Measurements from ENCODE around the gene TARBP2.
A peak's percentile ranks its signal among the peaks of the same experiment; 100 is the strongest.

Gene TARBP2, protein sequence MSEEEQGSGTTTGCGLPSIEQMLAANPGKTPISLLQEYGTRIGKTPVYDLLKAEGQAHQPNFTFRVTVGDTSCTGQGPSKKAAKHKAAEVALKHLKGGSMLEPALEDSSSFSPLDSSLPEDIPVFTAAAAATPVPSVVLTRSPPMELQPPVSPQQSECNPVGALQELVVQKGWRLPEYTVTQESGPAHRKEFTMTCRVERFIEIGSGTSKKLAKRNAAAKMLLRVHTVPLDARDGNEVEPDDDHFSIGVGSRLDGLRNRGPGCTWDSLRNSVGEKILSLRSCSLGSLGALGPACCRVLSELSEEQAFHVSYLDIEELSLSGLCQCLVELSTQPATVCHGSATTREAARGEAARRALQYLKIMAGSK

DNA sequence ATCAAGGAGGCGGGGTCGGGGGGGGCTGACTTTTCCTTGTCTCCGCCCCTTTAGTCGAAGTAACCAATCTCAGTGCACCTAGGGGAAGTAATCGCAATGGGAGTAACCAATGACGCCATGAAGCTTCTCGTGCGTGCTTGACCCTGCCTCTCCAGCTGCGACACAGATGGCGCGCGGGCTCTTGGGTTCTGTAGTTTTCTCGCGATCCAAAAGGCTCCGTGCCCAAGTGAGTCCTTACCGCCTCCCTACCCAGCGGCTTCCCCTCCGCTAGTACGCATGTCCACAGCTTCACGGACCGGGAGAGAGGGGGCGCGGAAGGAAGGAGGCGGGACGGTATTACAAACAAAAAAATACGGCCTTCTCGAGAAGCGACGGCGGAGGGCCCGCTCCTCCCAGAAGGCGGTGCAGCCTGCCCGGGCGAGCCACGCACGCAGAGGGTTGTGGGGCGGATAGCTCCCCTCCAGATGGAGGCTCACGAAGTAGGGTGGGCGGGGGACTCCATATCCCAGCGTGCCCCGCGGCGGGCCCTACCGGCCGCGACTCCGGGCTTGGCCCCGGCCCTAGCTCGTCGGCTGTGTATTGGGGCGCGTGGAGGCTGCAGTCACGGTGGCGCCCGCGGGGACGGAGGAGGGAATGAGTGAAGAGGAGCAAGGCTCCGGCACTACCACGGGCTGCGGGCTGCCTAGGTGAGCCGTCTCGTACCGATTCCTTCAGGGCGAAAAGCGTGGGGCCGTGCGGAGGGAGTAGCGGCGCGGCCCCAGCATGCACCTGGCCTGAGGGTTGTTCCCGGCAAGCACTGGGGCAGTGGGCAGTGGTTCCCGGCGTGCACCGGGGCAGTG, at the start of gene TARBP2:
Gene TARBP2, plus strand, starts transcription at position 508 of the 839 bp plus-strand sequence. Its CDS starts 126 bp downstream, at position 634.
- TF ChIP-seq, protein P1, sequence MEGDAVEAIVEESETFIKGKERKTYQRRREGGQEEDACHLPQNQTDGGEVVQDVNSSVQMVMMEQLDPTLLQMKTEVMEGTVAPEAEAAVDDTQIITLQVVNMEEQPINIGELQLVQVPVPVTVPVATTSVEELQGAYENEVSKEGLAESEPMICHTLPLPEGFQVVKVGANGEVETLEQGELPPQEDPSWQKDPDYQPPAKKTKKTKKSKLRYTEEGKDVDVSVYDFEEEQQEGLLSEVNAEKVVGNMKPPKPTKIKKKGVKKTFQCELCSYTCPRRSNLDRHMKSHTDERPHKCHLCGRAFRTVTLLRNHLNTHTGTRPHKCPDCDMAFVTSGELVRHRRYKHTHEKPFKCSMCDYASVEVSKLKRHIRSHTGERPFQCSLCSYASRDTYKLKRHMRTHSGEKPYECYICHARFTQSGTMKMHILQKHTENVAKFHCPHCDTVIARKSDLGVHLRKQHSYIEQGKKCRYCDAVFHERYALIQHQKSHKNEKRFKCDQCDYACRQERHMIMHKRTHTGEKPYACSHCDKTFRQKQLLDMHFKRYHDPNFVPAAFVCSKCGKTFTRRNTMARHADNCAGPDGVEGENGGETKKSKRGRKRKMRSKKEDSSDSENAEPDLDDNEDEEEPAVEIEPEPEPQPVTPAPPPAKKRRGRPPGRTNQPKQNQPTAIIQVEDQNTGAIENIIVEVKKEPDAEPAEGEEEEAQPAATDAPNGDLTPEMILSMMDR (conservative IDR thresholded peaks at IDR 0.05; ENCODE audit: low read depth, low read length): no peak
- peak within 1 kb of the TSS; percentile 88 for H3K4me3 ChIP-seq (ENCODE audit: low read depth, low read length)
- DNase-seq (ENCODE audit: low read depth): peak; percentile 100

DNA sequence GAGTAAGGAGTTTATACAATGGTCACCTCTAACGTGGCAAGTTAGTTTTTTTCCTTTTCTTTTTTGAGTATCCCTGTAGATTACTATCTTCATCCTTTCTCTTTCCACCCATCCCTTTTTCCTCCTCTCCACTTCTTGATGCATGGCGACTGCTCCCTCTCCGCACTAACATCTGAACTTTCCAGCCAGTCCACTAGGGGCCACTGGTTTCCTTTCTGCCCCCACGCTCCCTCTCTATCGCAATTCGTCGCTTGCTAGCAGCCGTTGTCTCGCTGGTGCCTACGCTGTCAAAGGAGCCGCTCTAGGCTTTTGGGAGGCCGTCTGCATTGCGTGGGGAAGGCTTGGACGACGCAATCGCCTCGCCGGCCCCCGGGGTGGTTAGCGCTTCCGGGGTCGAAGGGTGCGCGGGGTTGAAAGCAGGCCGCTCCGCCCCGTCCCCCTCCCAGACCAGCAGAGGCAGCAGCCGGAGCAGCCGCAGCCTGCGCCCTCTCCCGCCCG, 49.4 kb upstream of the TARBP2 start, which contains the start of gene PCBP2:
Gene PCBP2, plus strand, starts transcription at position 442 of the 498 bp plus-strand sequence. CDS start 2,699 bp downstream, outside the sequence.
- TF ChIP-seq, protein P1 (conservative IDR thresholded peaks at IDR 0.05; ENCODE audit: low read depth, low read length): peak; percentile 91

DNA sequence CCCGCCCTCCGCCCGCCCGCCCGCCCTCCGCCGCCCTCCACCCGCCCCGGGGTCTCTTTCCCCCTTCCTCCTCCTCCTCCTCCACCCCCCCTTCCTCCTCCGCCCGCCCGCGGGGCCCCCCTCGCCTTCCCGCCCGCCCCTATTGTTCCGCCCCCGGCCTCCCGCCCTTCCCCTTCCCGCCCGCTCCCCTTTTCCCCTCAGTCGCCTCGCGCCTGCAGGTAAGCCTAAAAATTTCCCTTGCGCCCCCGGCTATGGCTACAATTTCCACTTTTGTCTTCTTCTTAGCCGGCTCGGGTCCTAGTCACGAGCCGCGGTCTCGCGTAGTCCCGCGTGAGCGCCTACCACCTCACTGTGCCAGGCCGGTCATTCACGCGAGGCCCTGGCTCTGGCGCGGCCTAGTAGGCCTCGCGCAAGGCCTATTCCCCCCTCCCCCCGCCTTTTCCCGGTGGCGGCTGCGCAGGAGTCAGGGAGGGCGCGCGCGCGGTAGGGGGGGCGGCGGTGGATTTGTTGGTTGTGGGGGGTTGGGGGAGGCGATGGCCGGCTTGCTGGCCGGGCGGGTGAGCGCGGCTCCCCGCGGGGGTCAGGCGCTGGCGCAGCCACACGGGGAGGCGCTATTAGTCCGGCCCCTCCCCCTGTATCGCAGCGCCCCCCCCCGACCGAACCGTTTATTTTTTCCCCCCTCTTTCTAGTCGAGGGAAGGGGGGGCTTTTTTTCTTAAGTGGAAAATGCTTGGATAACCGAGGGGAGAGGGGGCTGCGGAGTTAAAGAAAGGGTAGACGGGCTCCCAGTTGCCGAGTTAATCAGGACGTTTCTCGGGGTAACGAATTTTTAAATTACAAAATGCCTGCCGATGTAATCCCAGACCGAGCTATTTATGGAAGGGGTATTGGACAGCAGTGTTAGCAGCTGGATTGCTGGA, 48.7 kb upstream of the TARBP2 start:
- TF ChIP-seq, protein P1 (conservative IDR thresholded peaks at IDR 0.05; ENCODE audit: low read depth, low read length): no peak
- peak overlapping the region; percentile 88 for H3K4me3 ChIP-seq (ENCODE audit: low read depth, low read length)
- DNase-seq (ENCODE audit: low read depth): peak; percentile 95

More for the DNA sequence above, 49.4 kb upstream of the TARBP2 start, which contains the start of gene PCBP2:
- DNase-seq (ENCODE audit: low read depth): peak; percentile 100
- H3K4me3 ChIP-seq (ENCODE audit: low read depth, low read length): peak within 1 kb of the TSS; percentile 88

DNA sequence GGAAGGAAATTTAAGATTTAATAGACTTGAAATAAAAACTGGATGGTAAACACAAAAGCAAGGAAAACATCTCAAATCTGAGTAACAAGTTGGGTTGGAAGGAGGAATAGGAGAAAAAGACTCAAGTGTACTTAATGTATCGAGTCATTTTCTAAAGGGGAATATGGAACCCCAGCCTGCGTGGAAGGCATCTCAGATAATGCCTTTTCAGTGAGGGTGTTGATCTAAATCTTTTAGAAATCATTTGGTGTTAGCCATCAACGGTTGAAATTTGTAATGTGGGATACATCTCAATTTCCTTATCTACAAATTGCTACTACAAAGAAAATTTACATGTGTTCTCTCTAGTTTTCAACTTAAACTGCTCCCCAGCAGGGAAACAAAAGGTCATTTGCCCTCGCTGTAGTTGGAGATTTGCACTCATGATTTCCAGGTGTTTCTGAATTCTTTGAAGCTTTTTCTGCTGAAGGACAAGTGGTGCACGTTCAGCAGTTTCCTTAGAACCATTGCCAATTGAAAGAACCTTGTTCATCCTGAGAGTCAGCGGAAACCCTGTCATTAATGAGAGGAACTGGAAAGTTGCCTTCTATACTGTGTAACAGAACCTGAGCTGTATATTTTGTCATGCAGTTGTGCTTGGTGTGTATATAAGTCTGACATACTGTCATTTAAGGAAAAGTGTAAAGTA, 47.0 kb upstream of the TARBP2 start:
- TF ChIP-seq, protein P1 (conservative IDR thresholded peaks at IDR 0.05; ENCODE audit: low read depth, low read length): no peak
- DNase-seq (ENCODE audit: low read depth): peak; percentile 35
- peak overlapping the region; percentile 88 for H3K4me3 ChIP-seq (ENCODE audit: low read depth, low read length)

DNA sequence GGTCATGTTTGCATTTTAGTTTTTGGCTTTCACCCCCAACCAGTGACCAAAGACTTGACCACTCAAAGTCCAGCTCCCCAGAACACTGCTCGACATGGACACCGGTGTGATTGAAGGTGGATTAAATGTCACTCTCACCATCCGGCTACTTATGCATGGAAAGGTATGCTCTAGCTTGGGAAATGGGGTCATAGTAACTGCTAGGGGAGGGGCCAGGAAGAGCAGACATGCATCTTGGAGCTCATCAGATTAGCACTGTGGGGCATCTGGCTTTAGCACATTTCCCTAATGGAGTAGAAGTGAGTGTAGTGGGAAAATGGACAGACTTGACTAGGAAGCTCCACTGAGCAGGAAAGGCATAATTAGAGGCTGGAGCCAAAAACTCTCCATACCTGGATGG, 46.4 kb upstream of the TARBP2 start:
- TF ChIP-seq, protein P1 (conservative IDR thresholded peaks at IDR 0.05; ENCODE audit: low read depth, low read length): no peak
- DNase-seq (ENCODE audit: low read depth): no peak
- peak overlapping the region; percentile 88 for H3K4me3 ChIP-seq (ENCODE audit: low read depth, low read length)

Data from choroid plexus epithelial cell (primary cell).